H1 (cell line): ENCODE results near the gene BABAM1. TPM values are rescaled to one million over a fixed set of nuclear protein-coding genes. Genes with fewer than 3 reads are reported as not detected.

Experiments used
- BRCA1 ChIP-seq: IDR thresholded peaks from 2 replicates; pipeline ENCODE4 v1.6.1; 2012; ENCODE audit warnings: low read depth, low read length, improper control_type of control experiment
- CBX5 ChIP-seq: fragments of 300-800, 300-1000 bp; sonication (generic); IDR thresholded peaks from 2 replicates; pipeline ENCODE4 v1.7.1; 2016; ENCODE audit warnings: antibody characterized with exemption, low read length, low read depth
- CHD2 ChIP-seq: IDR thresholded peaks from 2 replicates; pipeline ENCODE4 v1.6.1; 2012; ENCODE audit warnings: low read length, improper control_type of control experiment
- HDAC2 ChIP-seq, 2 experiments: fragments of 300-600 bp in 1 of 2; sonication (generic) in 1 of 2; IDR thresholded peaks; 2 replicates each; pipeline ENCODE4 v1.6.1; 2011 to 2012; ENCODE audit warnings: low read depth in 2 of 2, low read length in 2 of 2, mild to moderate bottlenecking in 2 of 2, moderate library complexity in 2 of 2, borderline replicate concordance in 1 of 2, inconsistent platforms in 1 of 2
- HDAC6 ChIP-seq: IDR thresholded peaks from one replicate; pipeline ENCODE4 v1.7.1; 2012; ENCODE audit warnings: low read depth, mild to moderate bottlenecking, inconsistent platforms, low read length, moderate library complexity
- RAD21 ChIP-seq, 2 experiments: IDR thresholded peaks in 1 of 2; conservative IDR thresholded peaks in 1 of 2; 2 replicates each; pipeline ENCODE4 v1.6.1; 2011; ENCODE audit warnings: low read depth in 2 of 2, low read length in 2 of 2, improper control_type of control experiment in 1 of 2, inconsistent platforms in 1 of 2, mild to moderate bottlenecking in 1 of 2, moderate library complexity in 1 of 2
- RXRA ChIP-seq: IDR thresholded peaks from 2 replicates; pipeline ENCODE4 v1.6.1; 2011; ENCODE audit warnings: low read depth, mild to moderate bottlenecking, low read length, moderate library complexity; ENCODE audit not compliant: insufficient read depth
- SAP30 ChIP-seq: fragments of 300-600 bp; sonication (generic); IDR thresholded peaks from 2 replicates; pipeline ENCODE4 v1.7.1; 2012; ENCODE audit warnings: low read length, moderate library complexity, mild to moderate bottlenecking, inconsistent platforms; ENCODE audit not compliant: insufficient read depth, insufficient replicate concordance
- SIRT6 ChIP-seq: IDR thresholded peaks from one replicate; pipeline ENCODE4 v1.7.1; 2012; ENCODE audit warnings: low read length, inconsistent platforms
- polyA plus RNA-seq, 7 experiments: library from polyadenylated mRNA; depleted of rRNA in 3 of 7; stranded (reverse) in 5 of 7; unstranded in 2 of 7; fragments of >200 nt in 5 of 7; fragments of 200-250 nt in 2 of 7; gene quantifications; 1 replicate in 5 of 7; 2 replicates in 1 of 7; 4 replicates in 1 of 7; pipeline versions ENCODE4 v1.2.1 to v1.2.3, GENCODE V29; 2011 to 2013; ENCODE audit warnings: missing spikeins in 2 of 7, mixed read lengths in 2 of 7
- total RNA-seq: library from RNA; stranded (reverse); fragmentation: NEBNext Ultra II Directional; extraction: Animal tissue kit (Norgen Biotek cat#: 25700); gene quantifications from 2 replicates; pipeline ENCODE4 v1.2.1, GENCODE V29; 2021
- TF ChIP-seq, protein P1 (sequence below): fragments of 300-600 bp; sonication (generic); IDR thresholded peaks from 2 replicates; pipeline ENCODE4 v1.7.1; 2012; ENCODE audit warnings: low read length, moderate library complexity, mild to moderate bottlenecking, inconsistent platforms; ENCODE audit not compliant: insufficient replicate concordance

BABAM1 gene
- total and polyA plus RNA-seq, 2 of the 8 experiments (the other 6 are each of a cell fraction or from before 2014, with no cell fraction given): 127 to 133 TPM

DNA sequence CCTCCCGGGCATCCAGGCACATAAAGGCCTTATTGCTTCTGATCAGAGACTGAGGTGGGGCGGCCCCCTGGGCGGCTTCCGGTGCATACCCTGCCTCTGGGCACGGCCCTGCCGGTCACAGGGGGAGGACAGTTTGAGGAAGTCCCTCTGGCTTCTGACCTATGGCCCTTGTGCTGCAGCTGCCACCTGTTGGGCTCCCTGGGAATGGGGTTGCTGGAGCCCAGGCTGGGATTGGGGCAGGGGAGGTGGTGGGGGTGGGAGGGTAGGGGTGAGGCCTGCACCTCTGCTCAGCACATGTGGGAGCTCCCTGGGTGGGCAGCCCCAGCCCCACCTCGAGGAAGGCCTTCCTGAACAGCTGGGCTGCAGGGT is 56.7 kb downstream of the BABAM1 start (continued):
- TF ChIP-seq, protein P1, sequence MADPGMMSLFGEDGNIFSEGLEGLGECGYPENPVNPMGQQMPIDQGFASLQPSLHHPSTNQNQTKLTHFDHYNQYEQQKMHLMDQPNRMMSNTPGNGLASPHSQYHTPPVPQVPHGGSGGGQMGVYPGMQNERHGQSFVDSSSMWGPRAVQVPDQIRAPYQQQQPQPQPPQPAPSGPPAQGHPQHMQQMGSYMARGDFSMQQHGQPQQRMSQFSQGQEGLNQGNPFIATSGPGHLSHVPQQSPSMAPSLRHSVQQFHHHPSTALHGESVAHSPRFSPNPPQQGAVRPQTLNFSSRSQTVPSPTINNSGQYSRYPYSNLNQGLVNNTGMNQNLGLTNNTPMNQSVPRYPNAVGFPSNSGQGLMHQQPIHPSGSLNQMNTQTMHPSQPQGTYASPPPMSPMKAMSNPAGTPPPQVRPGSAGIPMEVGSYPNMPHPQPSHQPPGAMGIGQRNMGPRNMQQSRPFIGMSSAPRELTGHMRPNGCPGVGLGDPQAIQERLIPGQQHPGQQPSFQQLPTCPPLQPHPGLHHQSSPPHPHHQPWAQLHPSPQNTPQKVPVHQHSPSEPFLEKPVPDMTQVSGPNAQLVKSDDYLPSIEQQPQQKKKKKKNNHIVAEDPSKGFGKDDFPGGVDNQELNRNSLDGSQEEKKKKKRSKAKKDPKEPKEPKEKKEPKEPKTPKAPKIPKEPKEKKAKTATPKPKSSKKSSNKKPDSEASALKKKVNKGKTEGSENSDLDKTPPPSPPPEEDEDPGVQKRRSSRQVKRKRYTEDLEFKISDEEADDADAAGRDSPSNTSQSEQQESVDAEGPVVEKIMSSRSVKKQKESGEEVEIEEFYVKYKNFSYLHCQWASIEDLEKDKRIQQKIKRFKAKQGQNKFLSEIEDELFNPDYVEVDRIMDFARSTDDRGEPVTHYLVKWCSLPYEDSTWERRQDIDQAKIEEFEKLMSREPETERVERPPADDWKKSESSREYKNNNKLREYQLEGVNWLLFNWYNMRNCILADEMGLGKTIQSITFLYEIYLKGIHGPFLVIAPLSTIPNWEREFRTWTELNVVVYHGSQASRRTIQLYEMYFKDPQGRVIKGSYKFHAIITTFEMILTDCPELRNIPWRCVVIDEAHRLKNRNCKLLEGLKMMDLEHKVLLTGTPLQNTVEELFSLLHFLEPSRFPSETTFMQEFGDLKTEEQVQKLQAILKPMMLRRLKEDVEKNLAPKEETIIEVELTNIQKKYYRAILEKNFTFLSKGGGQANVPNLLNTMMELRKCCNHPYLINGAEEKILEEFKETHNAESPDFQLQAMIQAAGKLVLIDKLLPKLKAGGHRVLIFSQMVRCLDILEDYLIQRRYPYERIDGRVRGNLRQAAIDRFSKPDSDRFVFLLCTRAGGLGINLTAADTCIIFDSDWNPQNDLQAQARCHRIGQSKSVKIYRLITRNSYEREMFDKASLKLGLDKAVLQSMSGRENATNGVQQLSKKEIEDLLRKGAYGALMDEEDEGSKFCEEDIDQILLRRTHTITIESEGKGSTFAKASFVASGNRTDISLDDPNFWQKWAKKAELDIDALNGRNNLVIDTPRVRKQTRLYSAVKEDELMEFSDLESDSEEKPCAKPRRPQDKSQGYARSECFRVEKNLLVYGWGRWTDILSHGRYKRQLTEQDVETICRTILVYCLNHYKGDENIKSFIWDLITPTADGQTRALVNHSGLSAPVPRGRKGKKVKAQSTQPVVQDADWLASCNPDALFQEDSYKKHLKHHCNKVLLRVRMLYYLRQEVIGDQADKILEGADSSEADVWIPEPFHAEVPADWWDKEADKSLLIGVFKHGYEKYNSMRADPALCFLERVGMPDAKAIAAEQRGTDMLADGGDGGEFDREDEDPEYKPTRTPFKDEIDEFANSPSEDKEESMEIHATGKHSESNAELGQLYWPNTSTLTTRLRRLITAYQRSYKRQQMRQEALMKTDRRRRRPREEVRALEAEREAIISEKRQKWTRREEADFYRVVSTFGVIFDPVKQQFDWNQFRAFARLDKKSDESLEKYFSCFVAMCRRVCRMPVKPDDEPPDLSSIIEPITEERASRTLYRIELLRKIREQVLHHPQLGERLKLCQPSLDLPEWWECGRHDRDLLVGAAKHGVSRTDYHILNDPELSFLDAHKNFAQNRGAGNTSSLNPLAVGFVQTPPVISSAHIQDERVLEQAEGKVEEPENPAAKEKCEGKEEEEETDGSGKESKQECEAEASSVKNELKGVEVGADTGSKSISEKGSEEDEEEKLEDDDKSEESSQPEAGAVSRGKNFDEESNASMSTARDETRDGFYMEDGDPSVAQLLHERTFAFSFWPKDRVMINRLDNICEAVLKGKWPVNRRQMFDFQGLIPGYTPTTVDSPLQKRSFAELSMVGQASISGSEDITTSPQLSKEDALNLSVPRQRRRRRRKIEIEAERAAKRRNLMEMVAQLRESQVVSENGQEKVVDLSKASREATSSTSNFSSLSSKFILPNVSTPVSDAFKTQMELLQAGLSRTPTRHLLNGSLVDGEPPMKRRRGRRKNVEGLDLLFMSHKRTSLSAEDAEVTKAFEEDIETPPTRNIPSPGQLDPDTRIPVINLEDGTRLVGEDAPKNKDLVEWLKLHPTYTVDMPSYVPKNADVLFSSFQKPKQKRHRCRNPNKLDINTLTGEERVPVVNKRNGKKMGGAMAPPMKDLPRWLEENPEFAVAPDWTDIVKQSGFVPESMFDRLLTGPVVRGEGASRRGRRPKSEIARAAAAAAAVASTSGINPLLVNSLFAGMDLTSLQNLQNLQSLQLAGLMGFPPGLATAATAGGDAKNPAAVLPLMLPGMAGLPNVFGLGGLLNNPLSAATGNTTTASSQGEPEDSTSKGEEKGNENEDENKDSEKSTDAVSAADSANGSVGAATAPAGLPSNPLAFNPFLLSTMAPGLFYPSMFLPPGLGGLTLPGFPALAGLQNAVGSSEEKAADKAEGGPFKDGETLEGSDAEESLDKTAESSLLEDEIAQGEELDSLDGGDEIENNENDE: no peak
- TF ChIP-seq RXRA (no peak), HDAC2 (IDR thresholded peaks at IDR 0.05; ENCODE audit: borderline replicate concordance in 1 of 2, low read depth in 2 of 2, low read length in 2 of 2) (no peak), CBX5 (no peak), HDAC6 (no peak), BRCA1 (no peak), CHD2 (no peak), SIRT6 (no peak), SAP30 (no peak), RAD21 (IDR thresholded peaks at IDR 0.05 in 1 of 2, conservative IDR thresholded peaks at IDR 0.05 in 1 of 2; ENCODE audit: low read depth in 2 of 2, low read length in 2 of 2) (no peak)
